Hypothalamus (tissue), 51 donors: ENCODE data around the gene GGT6.
"Not testable (repeated sequence)": the region's sequence is repeated elsewhere in the genome, so short reads cannot be mapped to it uniquely, and the experiment has no call there.

Source experiments
- DNase-seq, 51 donors: peaks; one replicate each; lab custom pipeline; 2025; lab: John Stamatoyannopoulos, UW

The GGT6 gene, protein sequence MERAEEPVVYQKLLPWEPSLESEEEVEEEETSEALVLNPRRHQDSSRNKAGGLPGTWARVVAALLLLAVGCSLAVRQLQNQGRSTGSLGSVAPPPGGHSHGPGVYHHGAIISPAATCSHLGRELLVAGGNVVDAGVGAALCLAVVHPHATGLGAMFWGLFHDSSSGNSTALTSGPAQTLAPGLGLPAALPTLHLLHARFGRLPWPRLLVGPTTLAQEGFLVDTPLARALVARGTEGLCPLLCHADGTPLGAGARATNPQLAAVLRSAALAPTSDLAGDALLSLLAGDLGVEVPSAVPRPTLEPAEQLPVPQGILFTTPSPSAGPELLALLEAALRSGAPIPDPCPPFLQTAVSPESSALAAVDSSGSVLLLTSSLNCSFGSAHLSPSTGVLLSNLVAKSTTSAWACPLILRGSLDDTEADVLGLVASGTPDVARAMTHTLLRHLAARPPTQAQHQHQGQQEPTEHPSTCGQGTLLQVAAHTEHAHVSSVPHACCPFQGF

DNA sequence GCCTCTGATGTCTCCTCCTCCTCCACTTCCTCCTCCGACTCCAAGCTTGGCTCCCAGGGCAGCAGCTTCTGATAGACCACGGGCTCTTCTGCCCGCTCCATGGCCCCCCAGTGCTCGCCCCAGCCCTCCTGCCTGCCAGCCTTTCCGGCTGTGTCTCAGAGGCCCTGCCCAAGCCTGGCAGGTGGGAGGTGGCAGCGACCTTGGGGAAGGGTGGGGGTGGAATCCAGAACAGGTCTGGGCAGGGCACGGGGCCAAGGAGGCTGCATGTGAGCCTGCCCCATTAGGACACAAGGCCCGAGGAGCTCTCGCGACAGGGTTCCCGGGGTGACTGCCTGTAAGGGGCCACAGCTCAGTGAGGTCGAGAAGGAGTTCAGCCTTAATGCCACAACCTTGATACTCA lies at the start of gene GGT6:
Gene GGT6, minus strand, starts transcription at position 157 of the 400 bp plus-strand sequence. Its CDS starts 56 bp downstream, at position 101.
- DNase-seq = no peak

DNA sequence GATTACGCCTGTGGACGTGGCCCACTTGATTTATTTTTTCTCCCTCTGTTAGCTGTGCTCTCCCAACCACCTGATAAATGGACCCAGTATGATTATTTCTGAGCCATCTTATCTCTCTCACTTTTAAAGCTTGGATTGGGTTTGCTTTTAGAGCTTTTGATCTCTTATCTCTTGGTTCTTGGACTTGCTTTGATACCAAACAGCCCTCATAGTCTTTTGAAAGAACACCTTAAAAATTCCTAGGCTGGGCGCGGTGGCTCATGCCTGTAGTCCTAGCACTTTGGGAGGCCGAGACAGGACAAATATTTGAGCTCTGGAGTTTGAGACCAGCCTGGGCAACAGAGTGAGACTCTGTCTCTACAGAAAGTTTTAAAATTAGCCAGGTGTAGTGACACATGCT lies 49.8 kb upstream of the GGT6 start:
- no peak for DNase-seq

DNA sequence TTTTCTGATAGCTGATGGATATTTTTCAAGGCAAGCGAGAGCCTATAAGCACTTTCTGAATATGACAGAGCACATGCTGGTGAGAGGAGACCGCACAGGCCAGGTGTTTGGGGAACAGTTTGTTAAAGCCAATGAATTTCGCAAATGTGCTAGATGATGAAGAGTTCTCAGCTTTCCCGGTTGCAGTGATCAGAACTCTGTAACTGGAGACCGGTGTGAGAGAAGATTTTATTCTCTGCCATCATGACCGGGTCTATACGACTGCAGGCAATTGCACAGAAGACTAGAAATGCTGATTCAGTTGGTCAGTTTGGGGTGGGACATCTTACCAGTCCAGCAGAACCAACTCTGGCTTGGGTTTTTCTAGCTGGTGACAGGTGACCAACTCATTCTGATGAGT lies 49.4 kb upstream of the GGT6 start:
- DNase-seq = no peak

DNA sequence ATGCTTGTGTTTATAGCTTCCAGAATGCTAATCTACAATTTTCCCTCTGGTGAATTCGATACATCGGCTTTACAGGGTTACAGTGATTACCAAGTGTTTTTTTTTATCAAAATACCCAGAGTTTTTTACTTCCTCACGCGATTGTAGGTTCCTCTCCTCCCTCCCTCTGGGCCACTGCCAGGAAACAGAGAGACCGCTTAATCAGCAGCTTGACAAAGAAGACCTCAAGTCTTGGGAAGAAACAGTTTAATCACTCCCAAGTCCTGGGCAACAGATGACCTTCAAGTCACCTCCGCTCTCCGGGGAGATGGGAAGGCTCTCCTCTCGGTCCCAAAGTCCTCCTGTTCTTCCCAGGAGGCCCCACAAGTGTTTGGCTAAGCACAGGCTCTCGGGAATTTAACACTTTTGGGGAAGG lies 47.4 kb upstream of the GGT6 start:
- peak in 21 of 51 donors; percentile 5 to 43 (median 13) for DNase-seq

DNA sequence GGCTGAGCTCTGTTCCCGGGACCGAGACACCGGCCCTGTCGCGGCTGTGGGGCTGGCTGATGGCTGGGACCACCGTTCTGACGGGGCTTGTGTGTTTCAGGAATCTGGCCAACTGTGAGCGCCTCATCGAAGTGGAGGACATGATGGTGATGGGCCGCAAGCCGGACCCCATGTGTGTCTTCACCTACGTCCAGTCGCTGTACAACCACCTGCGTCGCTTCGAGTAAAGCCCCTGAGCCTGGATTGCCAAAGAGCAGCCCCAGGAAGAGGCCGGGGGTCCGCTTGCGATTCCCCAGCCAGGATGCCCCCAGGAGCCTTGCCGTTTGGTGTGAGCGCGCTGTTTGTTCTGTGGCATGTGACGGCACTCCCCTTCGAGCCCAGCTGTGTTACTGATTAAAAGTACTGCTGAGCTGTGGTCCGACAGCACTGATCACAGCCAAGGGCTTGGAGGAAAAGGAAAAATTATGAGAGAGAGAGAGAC lies 46.9 kb upstream of the GGT6 start:
- no peak for DNase-seq

DNA sequence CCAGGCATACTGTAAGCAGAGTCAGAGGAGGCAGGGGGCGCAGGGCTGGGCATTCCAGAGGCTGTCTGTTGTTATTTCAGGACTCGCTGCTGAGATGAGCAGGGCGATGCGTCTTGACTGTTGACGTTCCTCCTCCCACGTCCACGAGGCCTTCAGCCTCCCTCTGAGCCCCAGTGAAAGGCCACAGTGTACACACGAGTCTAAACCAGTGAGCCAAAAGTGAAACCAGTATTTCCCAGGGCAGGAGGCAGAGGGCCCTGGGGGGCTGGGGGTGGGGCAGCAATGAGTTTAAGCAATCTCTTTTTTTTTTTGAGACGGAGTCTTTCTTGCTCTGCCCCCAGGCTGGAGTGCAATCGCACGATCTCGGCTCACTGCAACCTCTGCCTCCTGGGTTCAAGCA lies 45.4 kb upstream of the GGT6 start:
- DNase-seq = peak in 2 of 51 donors; percentile 2 to 19

DNA sequence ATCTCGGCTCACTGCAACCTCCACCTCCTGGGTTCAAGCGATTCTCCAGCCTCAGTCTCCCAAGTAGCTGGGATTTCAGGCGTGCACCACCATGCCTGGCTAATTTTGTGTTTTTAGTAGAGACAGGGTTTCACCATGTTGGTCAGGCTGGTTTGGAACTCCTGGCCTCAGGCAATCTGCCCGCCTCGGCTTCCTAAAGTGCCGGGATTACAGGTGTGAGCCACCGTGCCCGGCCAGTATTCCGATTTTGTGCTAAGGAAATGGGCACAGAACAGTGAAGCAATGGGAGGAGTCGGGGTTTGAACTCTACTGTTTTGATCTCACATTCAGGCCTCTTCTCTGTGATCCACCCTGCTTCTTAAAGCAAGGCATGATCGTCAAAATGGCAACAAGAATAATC lies 44.4 kb upstream of the GGT6 start:
- DNase-seq = not testable (repeated sequence)

DNA sequence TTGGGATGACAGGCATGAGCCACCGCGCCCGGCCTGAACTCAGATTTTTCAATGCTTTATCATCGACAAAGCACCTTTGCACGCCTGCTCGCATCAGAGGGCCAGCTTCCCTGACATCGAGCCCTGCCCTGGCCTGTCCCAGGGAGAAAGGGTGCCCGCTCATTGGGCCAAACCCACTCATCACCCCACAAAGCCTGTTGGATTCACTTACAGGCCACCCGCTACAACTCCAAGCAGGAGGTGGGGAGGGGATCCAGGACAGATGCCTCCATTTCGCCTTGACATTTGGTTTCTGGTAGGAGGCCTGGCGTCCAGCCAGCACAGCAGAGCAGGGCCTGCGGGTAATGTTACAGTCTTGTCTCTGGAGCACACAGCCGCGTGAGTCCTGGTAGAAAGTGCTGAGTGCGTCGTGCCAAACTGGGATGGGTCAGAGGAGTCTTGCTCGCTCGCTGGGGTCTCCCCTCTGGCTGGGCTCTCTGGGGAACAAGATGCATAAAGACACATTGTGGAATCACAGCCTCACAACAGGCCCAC lies 43.8 kb upstream of the GGT6 start:
- DNase-seq = no peak

DNA sequence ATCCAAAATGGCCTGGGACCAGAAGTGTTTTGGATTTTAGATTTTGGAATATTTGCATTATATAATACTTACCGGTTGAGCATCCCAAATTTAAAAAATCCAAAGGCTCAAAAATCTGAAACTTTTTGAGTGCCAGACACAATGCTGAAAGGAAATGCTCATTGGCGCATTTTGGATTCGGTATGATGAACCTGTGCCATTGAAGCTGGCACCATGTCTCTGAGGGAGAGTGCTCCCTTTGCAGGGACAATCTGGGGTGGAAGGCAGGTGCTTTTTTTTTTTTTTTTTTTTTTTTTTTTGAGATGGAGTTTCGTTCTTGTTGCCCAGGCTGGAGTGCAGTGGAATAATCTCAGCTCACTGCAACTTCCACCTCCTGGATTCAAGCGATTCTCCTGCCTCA lies 41.7 kb upstream of the GGT6 start:
- DNase-seq = no peak

DNA sequence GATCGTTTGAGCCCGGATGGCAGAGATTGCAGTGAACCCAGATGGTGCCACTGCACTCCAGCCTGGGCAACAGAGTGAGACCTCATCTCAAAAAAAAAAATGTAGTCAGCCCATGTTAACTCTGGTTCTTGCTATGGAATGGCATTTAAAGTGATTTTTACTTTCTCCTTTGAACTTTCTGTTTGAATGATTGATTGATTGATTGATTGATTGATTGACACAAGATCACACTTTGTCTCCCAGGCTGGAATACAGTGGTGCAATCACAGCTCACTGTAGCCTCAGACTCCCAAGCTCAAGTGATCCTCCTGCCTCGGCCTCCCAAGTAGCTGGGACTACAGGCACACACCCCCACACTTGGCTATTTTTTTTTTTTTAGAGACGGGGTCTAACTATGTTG lies 40.9 kb upstream of the GGT6 start:
- no peak for DNase-seq

DNA sequence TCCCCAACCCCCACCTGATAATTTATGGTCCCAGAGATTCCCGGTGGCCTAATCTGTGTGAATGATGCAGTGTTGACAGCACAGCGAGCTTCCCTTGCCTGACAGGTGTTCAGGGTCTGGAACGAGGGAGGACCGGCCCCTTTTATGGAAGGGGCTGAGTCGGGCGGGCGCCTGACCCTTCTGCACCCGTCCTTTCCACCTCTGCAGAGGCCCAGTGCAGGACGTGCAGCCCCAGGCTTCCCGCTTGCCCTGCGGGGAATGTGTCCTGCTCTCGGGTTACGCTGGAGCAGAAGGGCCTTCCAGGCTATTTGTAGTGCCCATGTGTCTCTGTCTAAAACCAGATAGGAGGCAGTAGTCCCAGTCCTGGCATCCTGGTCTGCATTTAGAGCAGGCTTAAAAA lies 40.2 kb upstream of the GGT6 start:
- no peak for DNase-seq

DNA sequence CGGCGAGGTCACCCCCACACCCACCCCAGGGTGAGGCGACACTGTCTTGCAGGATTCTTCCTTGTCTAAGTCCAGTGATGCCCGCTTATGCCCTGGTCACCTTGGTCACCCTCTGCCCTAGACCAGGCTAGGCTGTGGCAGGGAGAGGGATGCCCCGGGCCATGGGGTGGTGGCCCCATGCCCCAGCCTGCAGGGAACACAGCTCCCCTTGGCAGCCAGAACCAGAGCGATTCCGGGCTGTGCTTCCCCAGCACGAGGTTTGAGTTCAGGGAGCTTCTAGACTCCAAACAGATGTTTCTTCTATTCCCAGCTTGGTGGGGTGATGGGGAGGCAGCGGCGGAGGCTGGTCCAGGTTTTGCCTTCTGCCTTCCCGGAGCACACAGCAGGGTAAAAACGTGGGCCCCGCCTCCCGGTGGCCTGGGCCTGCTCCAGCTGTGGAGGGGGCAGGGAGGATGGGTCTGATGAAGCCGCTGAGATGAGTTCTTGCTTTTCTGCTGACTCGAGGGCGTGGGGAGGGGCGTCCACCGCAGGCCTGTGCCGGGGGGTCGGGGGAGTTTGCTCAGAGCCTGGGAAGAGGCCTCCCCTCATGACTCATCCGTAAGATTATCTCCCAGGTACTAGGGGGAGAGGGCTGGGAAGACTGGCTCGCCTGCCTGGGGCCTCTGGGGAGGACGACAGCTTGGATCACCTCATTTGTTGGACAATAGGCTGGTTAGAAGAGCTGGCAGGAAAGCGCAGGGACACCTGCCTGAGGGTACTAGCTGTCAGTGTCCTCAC lies 39.3 kb upstream of the GGT6 start:
- DNase-seq = no peak

DNA sequence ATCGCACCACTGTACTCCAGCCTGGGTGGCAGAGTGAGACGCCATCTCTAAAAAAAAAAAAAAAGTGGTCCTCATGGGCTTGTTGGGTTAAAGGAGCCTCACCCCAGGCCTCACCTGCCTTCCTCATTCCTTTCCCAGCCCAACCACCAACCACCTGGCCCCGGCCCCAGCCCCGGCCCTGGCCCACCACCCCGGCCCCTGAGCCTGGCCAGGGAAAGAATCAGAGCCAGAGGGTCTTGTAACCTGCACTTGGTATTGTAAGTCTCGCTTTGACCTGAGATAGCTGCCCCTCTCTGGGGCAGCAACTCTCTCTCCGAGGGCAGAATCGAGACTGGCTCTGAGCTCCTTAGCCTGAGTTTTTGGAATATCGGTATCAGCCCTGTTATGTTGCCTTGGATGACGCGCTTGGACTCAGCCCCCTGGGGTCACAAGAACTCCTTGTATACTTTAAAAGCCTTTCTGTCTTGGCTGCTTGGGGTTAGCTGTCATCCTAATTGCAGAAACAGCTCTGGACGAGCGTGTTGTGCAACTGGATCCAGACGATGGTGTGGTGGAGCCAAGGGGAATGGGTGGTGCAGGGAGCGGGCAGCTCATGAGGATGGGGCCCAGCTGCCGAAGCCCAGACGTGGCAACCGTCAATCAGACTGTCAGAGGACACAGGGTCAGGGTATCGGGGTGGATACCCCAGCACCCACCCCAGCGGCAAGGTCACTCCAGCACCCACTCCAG lies 38.6 kb upstream of the GGT6 start:
- no peak for DNase-seq

DNA sequence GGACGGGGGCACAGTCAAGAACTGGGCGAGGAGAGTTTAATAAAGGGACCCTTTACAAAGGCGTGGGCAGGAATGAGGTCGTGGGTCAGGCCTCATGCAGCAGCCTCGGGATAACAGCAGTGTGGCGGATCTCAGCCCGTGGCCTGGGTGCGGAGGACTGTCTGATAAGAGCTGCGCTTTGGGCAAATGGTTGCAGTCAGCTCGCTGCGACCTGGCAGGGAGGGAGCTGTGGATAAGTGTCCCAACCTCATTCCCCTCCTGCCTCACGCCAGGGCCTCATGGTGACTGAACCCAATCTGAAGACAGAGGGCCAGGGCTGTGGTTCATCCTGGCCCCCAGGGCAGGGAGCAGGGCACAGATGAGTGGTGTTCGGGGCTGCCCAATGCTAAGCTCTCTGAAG lies 37.6 kb upstream of the GGT6 start:
- DNase-seq = no peak

DNA sequence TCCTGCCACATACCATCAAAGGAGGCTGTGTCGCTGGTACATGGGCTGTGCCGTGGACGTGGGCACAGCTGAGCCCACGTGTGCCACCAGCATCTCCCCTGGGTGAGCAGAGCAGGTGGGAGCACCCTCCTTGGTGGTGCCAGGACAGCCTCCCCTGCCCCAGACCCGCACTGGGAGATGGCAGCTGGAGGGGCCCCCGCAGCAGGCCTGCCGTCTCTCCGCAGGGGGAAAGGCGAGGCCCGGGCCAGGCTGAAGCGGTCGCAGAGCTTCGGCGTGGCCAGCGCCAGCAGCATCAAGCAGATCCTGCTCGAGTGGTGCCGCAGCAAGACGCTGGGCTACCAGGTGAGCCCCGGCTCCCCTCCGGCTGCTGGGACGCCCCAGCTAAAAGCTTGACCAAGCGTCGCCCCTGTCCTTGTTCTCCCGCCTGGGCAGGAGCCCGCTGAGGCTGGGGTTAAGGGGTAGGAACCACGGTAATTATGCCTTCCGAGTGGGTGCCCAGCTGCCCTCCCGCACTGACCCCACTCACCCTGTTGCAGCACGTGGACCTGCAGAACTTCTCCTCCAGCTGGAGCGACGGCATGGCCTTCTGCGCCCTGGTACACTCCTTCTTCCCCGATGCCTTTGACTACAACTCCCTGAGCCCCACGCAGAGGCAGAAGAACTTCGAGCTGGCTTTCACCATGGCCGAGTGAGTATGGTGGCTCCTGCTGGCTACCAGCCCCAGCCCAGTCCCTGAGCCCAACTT lies 36.4 kb upstream of the GGT6 start:
- DNase-seq = no peak

DNA sequence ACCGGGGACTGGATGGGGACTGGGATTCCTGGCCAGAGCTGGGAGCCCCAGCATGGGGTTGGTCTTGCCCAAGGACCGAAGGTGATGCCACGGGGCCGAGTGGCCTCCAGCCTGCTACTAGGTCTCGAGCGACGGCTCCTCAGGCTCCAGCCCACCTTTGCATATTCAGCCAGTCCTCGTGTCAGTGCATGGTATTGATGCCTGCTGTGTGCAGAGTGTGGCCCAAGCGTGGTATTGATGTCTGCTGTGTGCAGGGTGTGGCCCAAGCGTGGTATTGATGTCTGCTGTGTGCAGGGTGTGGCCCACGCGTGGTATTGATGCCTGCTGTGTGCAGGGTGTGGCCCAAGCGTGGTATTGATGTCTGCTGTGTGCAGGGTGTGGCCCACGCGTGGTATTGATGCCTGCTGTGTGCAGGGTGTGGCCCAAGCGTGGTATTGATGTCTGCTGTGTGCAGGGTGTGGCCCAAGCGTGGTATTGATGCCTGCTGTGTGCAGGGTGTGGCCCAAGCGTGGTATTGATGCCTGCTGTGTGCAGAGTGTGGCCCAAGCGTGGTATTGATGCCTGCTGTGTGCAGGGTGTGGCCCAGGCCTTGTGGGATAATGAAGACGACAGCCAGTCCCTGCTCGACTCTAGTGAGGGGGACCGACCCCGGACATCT lies 35.4 kb upstream of the GGT6 start:
- not testable (repeated sequence) for DNase-seq

DNA sequence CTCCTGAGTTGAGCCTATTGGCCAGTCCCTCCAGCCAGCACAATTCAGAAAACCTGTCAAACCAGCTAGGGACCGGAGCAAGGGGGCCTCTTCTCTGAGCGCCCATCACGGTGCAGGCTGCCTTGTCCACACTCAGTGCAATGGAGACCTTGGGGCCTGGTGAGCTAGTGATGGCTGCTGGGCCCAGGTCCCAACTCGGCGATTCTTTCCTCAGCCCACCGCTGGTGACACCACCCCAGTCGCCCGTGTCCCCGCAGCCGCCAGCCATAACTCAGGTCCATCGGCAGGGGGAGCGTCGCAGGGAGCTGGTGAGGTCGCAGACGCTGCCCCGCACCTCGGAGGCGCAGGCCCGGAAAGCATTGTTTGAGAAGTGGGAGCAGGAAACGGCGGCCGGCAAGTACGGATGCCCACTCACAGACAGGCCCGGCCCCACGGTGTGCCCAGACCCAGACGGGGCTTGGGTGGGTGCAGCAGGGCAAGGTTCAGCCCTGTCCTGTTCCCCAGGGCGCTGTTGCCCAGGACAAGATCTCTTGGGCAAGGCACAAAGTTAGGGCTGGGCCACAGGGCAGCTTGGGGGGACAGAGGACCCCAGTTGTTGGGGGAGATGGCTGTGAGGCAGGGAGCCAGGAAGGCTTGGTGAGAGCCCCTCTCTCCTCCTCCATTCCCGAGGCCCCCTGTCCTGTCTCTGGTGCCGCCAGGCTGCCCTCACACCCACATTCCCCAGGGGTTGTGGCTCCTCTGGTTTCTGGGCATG lies 34.7 kb upstream of the GGT6 start:
- peak in 3 of 51 donors; percentile 6 to 17 (median 12) for DNase-seq

DNA sequence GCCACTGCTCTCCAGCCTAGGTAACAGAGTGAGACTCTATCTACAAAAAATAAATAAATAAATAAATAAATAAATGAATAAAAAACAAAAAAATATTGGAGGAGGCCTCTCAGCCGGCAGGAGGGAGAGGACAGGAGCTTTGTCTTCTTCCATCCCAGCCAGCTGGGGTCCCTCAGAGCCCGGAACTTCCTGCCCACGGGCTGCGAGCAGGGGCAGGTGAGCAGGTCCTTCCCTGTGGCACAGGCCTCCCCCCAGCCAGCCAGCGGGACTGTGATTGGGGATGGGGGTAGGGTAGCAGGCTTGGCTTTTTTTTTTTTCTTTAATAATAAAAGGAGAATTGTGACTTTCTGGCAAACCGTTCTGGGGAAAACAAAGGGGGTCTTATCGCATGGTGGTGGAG lies 34.0 kb upstream of the GGT6 start:
- DNase-seq = no peak

DNA sequence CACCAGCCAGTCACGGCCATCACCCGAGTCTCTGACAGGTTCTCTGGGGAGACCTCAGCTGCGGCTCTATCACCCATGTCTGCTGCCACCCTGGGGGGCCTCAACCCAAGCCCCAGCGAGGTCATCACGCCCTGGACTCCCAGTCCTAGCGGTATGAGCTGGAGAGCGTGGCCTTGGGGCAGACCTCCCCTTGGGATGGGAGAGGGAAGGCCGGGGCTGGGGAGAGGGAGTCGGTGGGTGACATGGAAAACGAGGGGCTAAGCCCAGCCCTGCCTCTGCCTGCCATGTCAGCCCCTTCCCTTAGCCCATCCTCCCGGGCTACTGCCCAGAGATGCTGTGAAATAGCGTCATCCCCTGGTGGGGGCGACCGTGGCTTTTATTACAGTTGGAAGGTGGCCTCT lies 32.6 kb upstream of the GGT6 start:
- DNase-seq = no peak
